ENCODE results near the gene MACO1.
A peak's percentile ranks its signal among the peaks of the same experiment; 100 is the strongest.

The MACO1 gene

GRCh38 chr1:25526753-25527152 lies 96.1 kb downstream of the MACO1 start:
- no peak for DNase-seq

- DNase-seq, result no peak
Observed at GRCh38 chr1:25527226-25527846, 96.6 kb downstream of the MACO1 start.

- DNase-seq, result no peak
Observed at GRCh38 chr1:25527946-25528595, 97.4 kb downstream of the MACO1 start.

- no peak for DNase-seq
Observed at GRCh38 chr1:25528881-25529517, 98.3 kb downstream of the MACO1 start.

- DNase-seq, result peak; percentile 20
Observed at GRCh38 chr1:25529518-25530185, 99.0 kb downstream of the MACO1 start.

- no peak for DNase-seq
Observed at GRCh38 chr1:25530186-25531081, 99.7 kb downstream of the MACO1 start.

- no peak for DNase-seq
Observed at GRCh38 chr1:25531082-25531461, 100.4 kb downstream of the MACO1 start.

GRCh38 chr1:25532970-25533369 lies 102.3 kb downstream of the MACO1 start:
- DNase-seq, result no peak

- no peak for DNase-seq
Observed at GRCh38 chr1:25533775-25534409, 103.2 kb downstream of the MACO1 start.

GRCh38 chr1:25534410-25534788 lies 103.7 kb downstream of the MACO1 start:
- peak; percentile 88 for DNase-seq

- no peak for DNase-seq
Observed at GRCh38 chr1:25536124-25536523, 105.4 kb downstream of the MACO1 start.

GRCh38 chr1:25537153-25537831 lies 106.6 kb downstream of the MACO1 start:
- peak; percentile 56 for DNase-seq

GRCh38 chr1:25538191-25538767 lies 107.6 kb downstream of the MACO1 start:
- DNase-seq, result no peak

- DNase-seq, result no peak
Observed at GRCh38 chr1:25540750-25541342, 110.1 kb downstream of the MACO1 start.

GRCh38 chr1:25541425-25541824 lies 110.7 kb downstream of the MACO1 start:
- no peak for DNase-seq

GRCh38 chr1:25541889-25542658 lies 111.4 kb downstream of the MACO1 start:
- peak; percentile 69 for DNase-seq

- DNase-seq, result no peak
Observed at GRCh38 chr1:25543005-25543424, 112.3 kb downstream of the MACO1 start.

- DNase-seq, result peak; percentile 59
Observed at GRCh38 chr1:25543425-25544242, 112.9 kb downstream of the MACO1 start, which contains the start of gene LDLRAP1. Gene LDLRAP1, plus strand, starts transcription at chr1:25543606. Its CDS starts 93 bp downstream, at chr1:25543699.

GRCh38 chr1:25544243-25544764 lies 113.6 kb downstream of the MACO1 start:
- DNase-seq, result peak; percentile 60

Measured in NCI-H69 (cell line).